Heart left ventricle (tissue), 13 donors: ENCODE measurements around the gene ADAM8.

Source experiments
- CTCF ChIP-seq, 12 donors: fragments of 200-600 bp; sonication (generic) in 4 of 12; IDR thresholded peaks; one replicate each; pipeline versions ENCODE4 v1.5.0 to v1.8.0; 2018 to 2022; ENCODE audit warnings: antibody characterized with exemption in 12 of 12, mild to moderate bottlenecking in 5 of 12
- POLR2A ChIP-seq, 2 donors: fragments of 450-650 bp; IDR thresholded peaks; one replicate each; pipeline ENCODE4 v1.6.1; 2017; ENCODE audit warnings: antibody characterized with exemption in 2 of 2, mild to moderate bottlenecking in 2 of 2, moderate library complexity in 2 of 2
- donor health status: ischemic (EF 13 %, LVEDD 7.1; RV severe dilation, severe dysfunction).
- donor health status: DM: no; HTN: yes; CAD: no.
- donor health status: DM: no; HTN: no; CAD: no.
- donor health status: ischemic (EF 25% LVEDD 6.9; RV normal size, moderate dysfunction).
- donor health status: ischemic (EF 25% LVEDD 5.7; RV mildly dilated, moderate dysfunction).
- donor health status: ischemic (EF 35%, LVEDD 5.7; RV mildly dilated, moderate dysfunction).
- donor health status: nonischemic (EF 11% LVEDD 7.7; RV severe dilation, severe dysfunction).
- donor health status: DM: yes; HTN: yes; CAD: no.
- donor health status: PGD.
- donor health status: ischemic (EF 29% LVEDD 5.4; RV normal size, mild dysfunction).
- donor health status: nonischemic (EF 23%, LVEDD 6.1; RV moderate dilation, normal function).

GRCh38 chr10:133299738-133300137 is 23.1 kb upstream of the ADAM8 start:
- no peak for TF ChIP-seq POLR2A (IDR thresholded peaks at IDR 0.05)
- no peak for TF ChIP-seq CTCF (IDR thresholded peaks at IDR 0.05)
